ENCODE results near the gene A2ML1.

Gene A2ML1

GRCh38 chr12:8823565-8824300 lies 1.3 kb downstream of the A2ML1 start:
- no peak overlapping the region for H3K4me3 ChIP-seq (replicated peaks; ENCODE audit: low read depth, low read length)
- TF ChIP-seq CTCF (IDR thresholded peaks at IDR 0.05; ENCODE audit: low read depth, low read length, missing control alignments): peak; percentile 71
- no peak for DNase-seq (ENCODE audit: extremely low read depth, low read depth)

DNA sequence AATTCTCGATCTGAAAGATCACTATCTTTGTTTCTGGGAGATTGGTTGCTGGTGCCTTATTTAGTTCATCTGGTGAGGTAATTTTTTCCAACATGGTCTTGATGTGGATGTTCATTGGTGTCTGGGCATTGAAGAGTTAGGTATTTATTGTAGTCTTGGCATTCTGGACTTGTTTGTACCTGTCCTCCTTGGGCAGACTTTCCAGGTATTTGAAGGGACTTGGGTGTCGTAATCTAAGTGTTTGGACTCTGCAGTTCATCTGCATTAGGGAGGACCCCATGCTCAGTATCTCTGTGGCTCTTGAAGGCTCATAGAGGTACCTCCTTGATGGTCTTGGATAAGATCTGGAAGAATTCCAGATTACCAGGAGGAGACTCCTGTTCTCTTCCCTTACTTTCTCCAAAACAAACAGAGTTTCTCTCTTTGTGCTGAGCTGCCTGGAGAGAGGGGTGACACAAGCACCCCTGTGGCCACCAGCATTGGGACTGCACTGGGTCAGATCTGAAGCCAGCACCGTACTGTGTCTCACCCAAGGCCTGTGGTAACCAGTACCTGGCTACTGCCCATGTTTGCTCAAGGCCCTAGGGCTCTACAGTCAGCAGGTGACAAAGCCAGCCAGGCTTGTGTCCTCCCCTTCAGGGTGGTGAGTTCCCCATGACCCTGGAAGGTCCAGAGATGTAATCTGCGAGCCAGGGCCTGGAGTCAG lies 5.3 kb downstream of the A2ML1 start:
- no peak for DNase-seq (ENCODE audit: extremely low read depth, low read depth)
- no peak overlapping the region for H3K4me3 ChIP-seq (replicated peaks; ENCODE audit: low read depth, low read length)
- no peak for TF ChIP-seq CTCF (IDR thresholded peaks at IDR 0.05; ENCODE audit: low read depth, low read length, missing control alignments)

GRCh38 chr12:8828257-8829124 lies 6.1 kb downstream of the A2ML1 start:
- TF ChIP-seq CTCF (IDR thresholded peaks at IDR 0.05; ENCODE audit: low read depth, low read length, missing control alignments): no peak
- no peak for DNase-seq (ENCODE audit: extremely low read depth, low read depth)
- no peak overlapping the region for H3K4me3 ChIP-seq (replicated peaks; ENCODE audit: low read depth, low read length)

- DNase-seq (ENCODE audit: extremely low read depth, low read depth): no peak
- TF ChIP-seq CTCF (IDR thresholded peaks at IDR 0.05; ENCODE audit: low read depth, low read length, missing control alignments): no peak
Observed at GRCh38 chr12:8829125-8829518, 6.7 kb downstream of the A2ML1 start.

DNA sequence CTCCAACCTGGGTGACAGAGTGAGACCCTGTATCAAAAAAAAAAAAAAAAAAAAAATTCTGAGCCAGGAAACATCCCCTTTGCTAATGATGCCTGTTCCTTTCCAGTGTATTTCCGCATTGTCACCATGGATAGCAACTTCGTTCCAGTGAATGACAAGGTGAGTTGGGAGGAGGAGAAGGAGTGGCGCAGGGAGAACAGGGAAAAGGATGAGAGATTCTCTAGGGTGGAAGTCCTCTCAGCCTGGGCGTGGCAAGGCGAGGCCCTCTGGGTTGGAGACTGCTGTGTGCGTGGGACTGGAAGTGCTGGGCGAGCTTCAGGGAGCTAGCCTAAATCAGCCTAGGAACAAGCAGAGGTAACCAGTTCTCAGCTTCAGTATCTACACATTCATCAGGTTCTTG lies 7.2 kb downstream of the A2ML1 start:
- H3K4me3 ChIP-seq (replicated peaks; ENCODE audit: low read depth, low read length): no peak overlapping the region
- DNase-seq (ENCODE audit: extremely low read depth, low read depth): no peak
- TF ChIP-seq CTCF (IDR thresholded peaks at IDR 0.05; ENCODE audit: low read depth, low read length, missing control alignments): no peak

More at GRCh38 chr12:8829125-8829518, 6.7 kb downstream of the A2ML1 start:
- H3K4me3 ChIP-seq (replicated peaks; ENCODE audit: low read depth, low read length): no peak overlapping the region

DNA sequence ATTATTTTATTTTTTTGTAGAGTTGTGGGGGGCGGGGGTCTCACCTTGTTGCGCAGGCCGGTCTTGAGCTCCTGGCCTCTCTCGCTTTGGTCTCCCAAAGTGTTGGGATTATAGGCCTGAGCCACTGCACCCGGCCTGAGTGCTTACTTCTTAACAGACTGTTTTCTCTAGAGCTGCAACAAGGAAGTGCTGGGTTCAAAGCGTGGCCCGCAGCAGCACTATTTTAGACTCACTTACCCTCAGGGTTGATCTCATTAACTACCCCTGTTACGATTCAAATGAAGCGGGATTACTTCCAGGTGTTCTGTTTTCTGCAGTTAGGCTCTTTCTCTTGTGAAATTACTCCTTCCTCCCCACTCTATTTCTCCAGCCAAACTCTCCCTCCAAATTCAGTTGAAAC lies 8.7 kb downstream of the A2ML1 start:
- DNase-seq (ENCODE audit: extremely low read depth, low read depth): no peak
- no peak for TF ChIP-seq CTCF (IDR thresholded peaks at IDR 0.05; ENCODE audit: low read depth, low read length, missing control alignments)
- no peak overlapping the region for H3K4me3 ChIP-seq (replicated peaks; ENCODE audit: low read depth, low read length)
